ENCODE measurements around the gene CYFIP2. TPM values are rescaled to one million over a fixed set of nuclear protein-coding genes. Genes with fewer than 3 reads are reported as not detected.

CYFIP2 gene
- total RNA-seq, 1 donor: 12.4 TPM

GRCh38 chr5:157309796-157310195 is 43.9 kb downstream of the CYFIP2 start:
- no peak overlapping the region for H3K4me3 ChIP-seq (ENCODE audit: low read depth, low read length)
- TF ChIP-seq CTCF (IDR thresholded peaks at IDR 0.05; ENCODE audit: insufficient read depth, low read length): no peak
- no peak for DNase-seq (ENCODE audit: low read depth)

GRCh38 chr5:157311595-157311994 is 45.7 kb downstream of the CYFIP2 start:
- DNase-seq (ENCODE audit: low read depth): no peak
- TF ChIP-seq CTCF (IDR thresholded peaks at IDR 0.05; ENCODE audit: insufficient read depth, low read length): no peak
- H3K4me3 ChIP-seq (ENCODE audit: low read depth, low read length): no peak overlapping the region

GRCh38 chr5:157312492-157312891 is 46.6 kb downstream of the CYFIP2 start:
- no peak overlapping the region for H3K4me3 ChIP-seq (ENCODE audit: low read depth, low read length)
- DNase-seq (ENCODE audit: low read depth): peak; percentile 62
- peak; percentile 84 for TF ChIP-seq CTCF (IDR thresholded peaks at IDR 0.05; ENCODE audit: insufficient read depth, low read length)

GRCh38 chr5:157322581-157322980 is 56.7 kb downstream of the CYFIP2 start:
- no peak for DNase-seq (ENCODE audit: low read depth)

GRCh38 chr5:157323107-157323706 is 57.3 kb downstream of the CYFIP2 start:
- H3K4me3 ChIP-seq (ENCODE audit: low read depth, low read length): no peak overlapping the region
- no peak for DNase-seq (ENCODE audit: low read depth)
- peak; percentile 24 for TF ChIP-seq CTCF (IDR thresholded peaks at IDR 0.05; ENCODE audit: insufficient read depth, low read length)

More at GRCh38 chr5:157322581-157322980, 56.7 kb downstream of the CYFIP2 start:
- TF ChIP-seq CTCF (IDR thresholded peaks at IDR 0.05; ENCODE audit: insufficient read depth, low read length): no peak
- no peak overlapping the region for H3K4me3 ChIP-seq (ENCODE audit: low read depth, low read length)

GRCh38 chr5:157324237-157324636 is 58.3 kb downstream of the CYFIP2 start:
- peak; percentile 21 for TF ChIP-seq CTCF (IDR thresholded peaks at IDR 0.05; ENCODE audit: insufficient read depth, low read length)
- no peak for DNase-seq (ENCODE audit: low read depth)
- no peak overlapping the region for H3K4me3 ChIP-seq (ENCODE audit: low read depth, low read length)
